Uterus (tissue), 2 donors: Measurements from ENCODE around the gene MTG1.

Experiments
- CTCF ChIP-seq, 4 experiments: fragments of 200-600 bp in 2 of 4; fragments of 450-650 bp in 2 of 4; sonication (generic) in 2 of 4; IDR thresholded peaks; one replicate each; pipeline ENCODE4 v1.5.1; 2016 to 2019; ENCODE audit warnings: antibody characterized with exemption in 4 of 4, mild to moderate bottlenecking in 2 of 4, moderate library complexity in 1 of 4
- POLR2A ChIP-seq, 2 donors: fragments of 450-650 bp; IDR thresholded peaks; one replicate each; pipeline ENCODE4 v1.6.1; 2016; ENCODE audit warnings: antibody characterized with exemption in 2 of 2, mild to moderate bottlenecking in 1 of 2, moderate library complexity in 1 of 2

GRCh38 chr10:133465191-133465949 is 71.4 kb downstream of the MTG1 start:
- TF ChIP-seq CTCF (IDR thresholded peaks at IDR 0.05): no peak
- TF ChIP-seq POLR2A (IDR thresholded peaks at IDR 0.05): no peak
